ENCODE data around the gene CLCN1. TPM values are rescaled to one million over a fixed set of nuclear protein-coding genes. Genes with fewer than 3 reads are reported as not detected.

Gene CLCN1
- polyA plus RNA-seq, 4 donors, result 0.19 to 24.9 TPM; not detected in 2

DNA sequence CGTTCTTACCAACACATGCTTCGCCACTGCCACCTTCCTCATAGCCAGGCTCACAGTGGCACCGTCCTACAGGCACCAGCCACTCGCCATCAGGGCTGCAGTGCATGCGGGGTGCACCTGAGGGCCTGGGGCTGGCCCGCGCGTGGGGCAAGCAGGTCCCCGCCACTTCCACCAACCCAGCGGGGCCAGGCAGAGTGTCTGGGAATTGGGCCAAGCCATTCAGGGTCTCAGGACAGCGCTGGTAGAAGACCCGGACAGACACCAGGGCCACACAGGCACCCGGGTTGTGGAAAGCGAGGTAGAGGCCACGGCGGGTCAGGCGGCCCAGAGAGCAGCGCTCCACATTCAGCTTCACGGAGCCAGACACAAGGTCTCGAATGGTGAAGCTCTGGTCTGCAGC lies 83.7 kb downstream of the CLCN1 start:
- Histone ChIP-seq H3K27me3 (ENCODE audit: control insufficient read depth in 3 of 3, insufficient read depth in 3 of 3, low read length in 3 of 3) (no peaks in the 10 kb centered on the region), H3K9me3 (ENCODE audit: control insufficient read depth in 2 of 2, insufficient read depth in 1 of 2, low read depth in 1 of 2, low read length in 1 of 2) (no peaks in the 10 kb centered on the region), H3K27ac (ENCODE audit: low read depth in 1 of 3, low read length in 2 of 3) (no peak overlapping the region), H3K4me1 (ENCODE audit: control insufficient read depth in 3 of 3, insufficient read depth in 2 of 3, low read depth in 1 of 3, low read length in 2 of 3) (peaks cover 0 to 19% (median 2%) of the 10 kb centered on the region in 3 donors), H3K4me3 (ENCODE audit: low read depth in 1 of 3, low read length in 3 of 3) (no peak overlapping the region), H3K36me3 (ENCODE audit: control insufficient read depth in 3 of 3, insufficient read depth in 2 of 3, low read depth in 1 of 3, low read length in 3 of 3) (peaks cover 5 to 69% (median 11%) of the 10 kb centered on the region in 3 donors)
- FAIRE-seq, result no peak
- no peak for DNase-seq
- 94 to 97% (median 96%) methylated on average over 20 of the region's 20 CpGs for WGBS, 3 donors

- DNase-seq (no peak), FAIRE-seq (no peak)
- Histone ChIP-seq H3K9me3 (ENCODE audit: control insufficient read depth in 2 of 2, insufficient read depth in 1 of 2, low read depth in 1 of 2, low read length in 1 of 2) (no peaks in the 10 kb centered on the region), H3K4me1 (ENCODE audit: control insufficient read depth in 3 of 3, insufficient read depth in 2 of 3, low read depth in 1 of 3, low read length in 2 of 3) (peaks cover 4 to 17% (median 8%) of the 10 kb centered on the region in 3 donors), H3K27ac (ENCODE audit: low read depth in 1 of 3, low read length in 2 of 3) (no peak overlapping the region), H3K36me3 (ENCODE audit: control insufficient read depth in 3 of 3, insufficient read depth in 2 of 3, low read depth in 1 of 3, low read length in 3 of 3) (peaks cover 5 to 57% (median 9%) of the 10 kb centered on the region in 3 donors), H3K27me3 (ENCODE audit: control insufficient read depth in 3 of 3, insufficient read depth in 3 of 3, low read length in 3 of 3) (no peaks in the 10 kb centered on the region), H3K4me3 (ENCODE audit: low read depth in 1 of 3, low read length in 3 of 3) (no peak overlapping the region)
- WGBS, 3 donors, result 91 to 93% (median 91%) methylated on average over 12 of the region's 12 CpGs
These were observed 85.4 kb downstream of the CLCN1 start for GRCh38 chr7:143401265-143401664.

Other genes starting within 250 kb of the CLCN1 start
- gene PIP, start 184.0 kb upstream of the CLCN1 start, polyA plus RNA-seq, result not detected
- not detected for gene TAS2R39, start 132.7 kb upstream of the CLCN1 start, polyA plus RNA-seq
- gene TAS2R40, start 94.1 kb upstream of the CLCN1 start, polyA plus RNA-seq, result not detected
- 100 to 1,000 TPM; 250 to 450 (median 313) TPM for gene GSTK1, start 52.7 kb upstream of the CLCN1 start, polyA plus RNA-seq
- 100 to 1,000 TPM in 1 of 4 donors, 10 to 100 TPM in 3; 32.5 to 127 (median 66.5) TPM for gene TMEM139, start 31.2 kb upstream of the CLCN1 start, polyA plus RNA-seq
- 10 to 100 TPM in 2 of 4 donors, 1 to 10 TPM in 2; 4.9 to 29.8 (median 9.0) TPM for gene CASP2, start 27.8 kb upstream of the CLCN1 start, polyA plus RNA-seq
- 1 to 10 TPM in 2 of 4 donors, under 1 TPM in 1, not detected in 1; 0.54 to 3.3 (median 1.5) TPM for gene FAM131B, start 46.6 kb downstream of the CLCN1 start, polyA plus RNA-seq
- gene ZYX, start 65.2 kb downstream of the CLCN1 start, polyA plus RNA-seq, result 10 to 100 TPM; 50.3 to 77.1 (median 62.0) TPM
- gene EPHA1, start 92.7 kb downstream of the CLCN1 start, polyA plus RNA-seq, result 10 to 100 TPM; 14.6 to 47.4 (median 31.0) TPM
- gene TAS2R60, start 127.3 kb downstream of the CLCN1 start, polyA plus RNA-seq, result not detected
- gene TAS2R41, start 161.8 kb downstream of the CLCN1 start, polyA plus RNA-seq, result not detected

Data from small intestine (tissue), 7 donors.